HEK293 (cell line): Measurements from ENCODE around the gene CDC14A.

ENCODE experiments used
- ZNF138 ChIP-seq: fragments of 450-650 bp; formaldehyde crosslinking; IDR thresholded peaks from 2 replicates; pipeline ENCODE4 v1.5.1; 2016; ENCODE audit warnings: missing biosample characterization, missing genetic modification characterization, borderline replicate concordance
- TF ChIP-seq, protein P1 (sequence below): fragments of 450-650 bp; formaldehyde crosslinking; optimal IDR thresholded peaks from 2 replicates; pipeline ENCODE3; 2016; ENCODE audit warnings: missing biosample characterization, mild to moderate bottlenecking, missing genetic modification characterization

DNA sequence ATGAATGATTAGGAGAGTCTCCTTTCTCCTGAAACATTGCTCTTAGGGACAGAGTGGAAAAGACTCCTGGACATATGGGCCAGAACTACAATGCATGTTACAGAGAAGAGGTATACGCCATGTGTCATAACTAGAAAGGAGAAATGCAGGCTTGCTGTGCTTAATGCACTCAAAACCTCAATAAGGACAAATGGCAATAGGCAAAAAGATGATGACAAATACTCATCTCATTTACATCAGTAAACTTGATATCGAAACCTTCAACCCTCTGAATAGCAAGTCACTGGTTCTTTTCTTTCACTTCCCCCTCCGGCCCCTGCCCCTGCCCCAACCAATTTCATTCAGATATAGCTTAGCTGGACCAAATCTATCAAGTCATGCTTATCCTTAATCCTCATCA is 183.7 kb downstream of the CDC14A start:
- TF ChIP-seq ZNF138 = no peak
- TF ChIP-seq, protein P1, sequence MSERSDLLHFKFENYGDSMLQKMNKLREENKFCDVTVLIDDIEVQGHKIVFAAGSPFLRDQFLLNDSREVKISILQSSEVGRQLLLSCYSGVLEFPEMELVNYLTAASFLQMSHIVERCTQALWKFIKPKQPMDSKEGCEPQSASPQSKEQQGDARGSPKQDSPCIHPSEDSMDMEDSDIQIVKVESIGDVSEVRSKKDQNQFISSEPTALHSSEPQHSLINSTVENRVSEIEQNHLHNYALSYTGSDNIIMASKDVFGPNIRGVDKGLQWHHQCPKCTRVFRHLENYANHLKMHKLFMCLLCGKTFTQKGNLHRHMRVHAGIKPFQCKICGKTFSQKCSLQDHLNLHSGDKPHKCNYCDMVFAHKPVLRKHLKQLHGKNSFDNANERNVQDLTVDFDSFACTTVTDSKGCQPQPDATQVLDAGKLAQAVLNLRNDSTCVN = no peak
